ENCODE data around the gene TRIM71. TPM values are rescaled to one million over a fixed set of nuclear protein-coding genes. Genes with fewer than 3 reads are reported as not detected.

The TRIM71 gene
- total and polyA plus RNA-seq, 2 of the 13 experiments (the other 11 are each of a cell fraction or from before 2014, with no cell fraction given) = 21.7 to 76.9 TPM

DNA sequence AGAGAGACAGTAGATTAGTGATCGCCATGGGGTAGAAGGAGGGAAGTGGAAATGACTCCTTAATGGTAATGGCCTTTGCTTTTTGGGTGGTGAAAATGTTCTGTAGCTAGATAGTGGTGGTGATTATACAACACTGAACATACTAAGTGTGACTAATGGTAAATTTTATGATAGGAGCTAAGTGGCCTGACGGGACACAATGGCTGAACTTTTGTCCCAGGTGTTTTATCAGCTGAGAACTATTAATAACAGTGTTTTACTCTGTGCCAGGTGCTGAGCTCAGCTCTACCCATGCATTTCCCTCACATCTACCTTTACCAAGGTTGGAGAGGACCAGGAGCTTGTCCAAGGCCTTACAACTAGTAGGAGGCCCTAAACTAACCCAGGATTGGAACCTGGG, 66.8 kb downstream of the TRIM71 start:
- WGBS (ENCODE audit: low lambda C conversion rate) = 94% methylated on average over 2 of the region's 2 CpGs
- Histone ChIP-seq H3K9ac (ENCODE audit: insufficient read depth, low read depth, low read length) (no peak overlapping the region), H3K36me3 (replicated peaks in 1 of 2; ENCODE audit: control insufficient read depth in 1 of 2, insufficient read depth in 2 of 2, low read length in 2 of 2) (peaks cover 50 to 82% of the 10 kb centered on the region in 2 experiments), H3K9me3 (ENCODE audit: low read length) (no peaks in the 10 kb centered on the region), H3K27ac (ENCODE audit: extremely low read length, insufficient read depth, low read length) (no peak overlapping the region), H3K79me2 (ENCODE audit: insufficient read depth, low read length) (peaks cover 96% of the 10 kb centered on the region), H3K4me3 (replicated peaks in 1 of 3; ENCODE audit: insufficient read depth in 1 of 3, low read depth in 2 of 3, low read length in 3 of 3) (no peak overlapping the region), H3K4me1 (ENCODE audit: insufficient read depth, low read length) (peaks cover 59% of the 10 kb centered on the region), H3K4me2 (ENCODE audit: low read depth, low read length) (no peak overlapping the region), H4K20me1 (ENCODE audit: insufficient read depth, low read length) (peaks cover 71% of the 10 kb centered on the region), H3K27me3 (ENCODE audit: control insufficient read depth in 1 of 2, insufficient read depth in 2 of 2, low read length in 2 of 2) (no peaks in the 10 kb centered on the region), H2AFZ (ENCODE audit: low read length) (no peak overlapping the region)
- no TSS peak for BruUV-seq (replicated peaks)
- intact Hi-C loops (cut with micrococcal nuclease; ENCODE audit: unreplicated experiment) = no loop called here
- in situ Hi-C loops (cut with HindIII; ENCODE audit: extremely low pct_ligation_motif_present, low pct_unique_long_range_greater_than_20kb) = loop anchor here (10.0 kb wide), 1 partner anchor 60 kb away; no protein-coding TSS in a partner anchor
- CTCF ChIA-PET (ENCODE audit: low intra/inter-chr PET ratio, low total read pairs) = no interaction called here
- ATAC-seq (no peak), FAIRE-seq (no peak), DNase-seq (ENCODE audit: low spot score) (no peak)
- TF ChIP-seq TBX3 (IDR thresholded peaks at IDR 0.05; ENCODE audit: borderline replicate concordance) (no peak), ZNF317 (CRISPR knock-in tag; IDR thresholded peaks at IDR 0.05) (0 out of 2 replicates have a peak, but pooled peaks have one; percentile 28), ZC3H13 (CRISPR knock-in tag; IDR thresholded peaks at IDR 0.05) (no peak), IKZF4 (CRISPR knock-in tag; IDR thresholded peaks at IDR 0.05; ENCODE audit: borderline replicate concordance, low read depth, not compliant biosample characterization) (no peak), ATRX (CRISPR knock-in tag; IDR thresholded peaks at IDR 0.05; ENCODE audit: borderline replicate concordance) (no peak), ZNF790 (CRISPR knock-in tag; IDR thresholded peaks at IDR 0.05; ENCODE audit: borderline replicate concordance) (no peak), ZNF841 (CRISPR knock-in tag; IDR thresholded peaks at IDR 0.05; ENCODE audit: borderline replicate concordance) (no peak), ZNF615 (CRISPR knock-in tag; IDR thresholded peaks at IDR 0.05; ENCODE audit: borderline replicate concordance) (no peak)
- POLR2A ChIA-PET = no interaction called here

DNA sequence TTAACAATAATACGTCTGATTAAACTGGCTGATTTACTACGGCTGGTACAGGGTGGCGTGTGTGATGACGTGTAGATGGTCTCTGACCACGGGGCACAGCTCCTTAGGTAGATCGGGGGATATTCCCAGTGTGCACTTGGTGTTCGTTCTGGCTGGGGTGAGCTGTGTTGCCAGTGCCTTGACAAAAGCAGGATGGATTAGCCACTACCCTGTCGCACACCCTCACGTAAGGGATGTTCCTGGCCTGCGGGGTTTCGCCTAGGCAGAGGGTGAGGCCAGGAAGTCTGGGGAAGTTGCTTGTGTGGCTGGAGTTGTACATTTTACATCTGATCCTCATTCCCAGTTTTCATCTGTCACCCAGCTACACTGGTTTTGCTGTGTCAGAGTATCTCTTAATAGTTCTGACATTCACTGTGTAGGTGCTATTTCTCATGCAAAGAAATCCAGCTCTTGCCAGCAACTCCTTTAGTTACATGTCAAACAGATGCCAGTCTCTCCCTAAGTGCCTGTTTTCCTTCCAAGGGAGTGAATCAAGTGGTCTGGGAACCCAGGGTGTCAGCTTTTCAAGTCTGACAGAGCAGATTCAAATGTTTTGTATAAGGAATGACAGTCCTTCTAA, 67.6 kb downstream of the TRIM71 start:
- Histone ChIP-seq H3K9ac (ENCODE audit: insufficient read depth, low read depth, low read length) (no peak overlapping the region), H4K20me1 (ENCODE audit: insufficient read depth, low read length) (peaks cover 66% of the 10 kb centered on the region), H3K9me3 (ENCODE audit: low read length) (no peaks in the 10 kb centered on the region), H3K27ac (ENCODE audit: extremely low read length, insufficient read depth, low read length) (no peak overlapping the region), H3K4me1 (ENCODE audit: insufficient read depth, low read length) (peaks cover 59% of the 10 kb centered on the region), H3K79me2 (ENCODE audit: insufficient read depth, low read length) (peaks cover 96% of the 10 kb centered on the region), H3K27me3 (ENCODE audit: control insufficient read depth in 1 of 2, insufficient read depth in 2 of 2, low read length in 2 of 2) (no peaks in the 10 kb centered on the region), H2AFZ (ENCODE audit: low read length) (no peak overlapping the region), H3K4me2 (ENCODE audit: low read depth, low read length) (no peak overlapping the region), H3K36me3 (replicated peaks in 1 of 2; ENCODE audit: control insufficient read depth in 1 of 2, insufficient read depth in 2 of 2, low read length in 2 of 2) (peaks cover 57 to 89% of the 10 kb centered on the region in 2 experiments), H3K4me3 (replicated peaks in 1 of 3; ENCODE audit: insufficient read depth in 1 of 3, low read depth in 2 of 3, low read length in 3 of 3) (no peak overlapping the region)
- no TSS peak for BruUV-seq (replicated peaks)
- in situ Hi-C loops (cut with HindIII; ENCODE audit: extremely low pct_ligation_motif_present, low pct_unique_long_range_greater_than_20kb) (loop anchor here (10.0 kb wide), 1 partner anchor 61 kb away; no protein-coding TSS in a partner anchor), intact Hi-C loops (cut with micrococcal nuclease; ENCODE audit: unreplicated experiment) (loop anchor here (5.0 kb wide), 1 partner anchor 43 kb away; no protein-coding TSS in a partner anchor)
- ATAC-seq = peak; percentile 7; the same call in 2 of the 3 replicates
- 97% methylated on average over 10 of the region's 11 CpGs for WGBS (ENCODE audit: low lambda C conversion rate)
- ChIA-PET CTCF (ENCODE audit: low intra/inter-chr PET ratio, low total read pairs) (no interaction called here), POLR2A (no interaction called here)
- DNase-seq (ENCODE audit: low spot score) = no peak
- FAIRE-seq = no peak
- TF ChIP-seq, protein P1, sequence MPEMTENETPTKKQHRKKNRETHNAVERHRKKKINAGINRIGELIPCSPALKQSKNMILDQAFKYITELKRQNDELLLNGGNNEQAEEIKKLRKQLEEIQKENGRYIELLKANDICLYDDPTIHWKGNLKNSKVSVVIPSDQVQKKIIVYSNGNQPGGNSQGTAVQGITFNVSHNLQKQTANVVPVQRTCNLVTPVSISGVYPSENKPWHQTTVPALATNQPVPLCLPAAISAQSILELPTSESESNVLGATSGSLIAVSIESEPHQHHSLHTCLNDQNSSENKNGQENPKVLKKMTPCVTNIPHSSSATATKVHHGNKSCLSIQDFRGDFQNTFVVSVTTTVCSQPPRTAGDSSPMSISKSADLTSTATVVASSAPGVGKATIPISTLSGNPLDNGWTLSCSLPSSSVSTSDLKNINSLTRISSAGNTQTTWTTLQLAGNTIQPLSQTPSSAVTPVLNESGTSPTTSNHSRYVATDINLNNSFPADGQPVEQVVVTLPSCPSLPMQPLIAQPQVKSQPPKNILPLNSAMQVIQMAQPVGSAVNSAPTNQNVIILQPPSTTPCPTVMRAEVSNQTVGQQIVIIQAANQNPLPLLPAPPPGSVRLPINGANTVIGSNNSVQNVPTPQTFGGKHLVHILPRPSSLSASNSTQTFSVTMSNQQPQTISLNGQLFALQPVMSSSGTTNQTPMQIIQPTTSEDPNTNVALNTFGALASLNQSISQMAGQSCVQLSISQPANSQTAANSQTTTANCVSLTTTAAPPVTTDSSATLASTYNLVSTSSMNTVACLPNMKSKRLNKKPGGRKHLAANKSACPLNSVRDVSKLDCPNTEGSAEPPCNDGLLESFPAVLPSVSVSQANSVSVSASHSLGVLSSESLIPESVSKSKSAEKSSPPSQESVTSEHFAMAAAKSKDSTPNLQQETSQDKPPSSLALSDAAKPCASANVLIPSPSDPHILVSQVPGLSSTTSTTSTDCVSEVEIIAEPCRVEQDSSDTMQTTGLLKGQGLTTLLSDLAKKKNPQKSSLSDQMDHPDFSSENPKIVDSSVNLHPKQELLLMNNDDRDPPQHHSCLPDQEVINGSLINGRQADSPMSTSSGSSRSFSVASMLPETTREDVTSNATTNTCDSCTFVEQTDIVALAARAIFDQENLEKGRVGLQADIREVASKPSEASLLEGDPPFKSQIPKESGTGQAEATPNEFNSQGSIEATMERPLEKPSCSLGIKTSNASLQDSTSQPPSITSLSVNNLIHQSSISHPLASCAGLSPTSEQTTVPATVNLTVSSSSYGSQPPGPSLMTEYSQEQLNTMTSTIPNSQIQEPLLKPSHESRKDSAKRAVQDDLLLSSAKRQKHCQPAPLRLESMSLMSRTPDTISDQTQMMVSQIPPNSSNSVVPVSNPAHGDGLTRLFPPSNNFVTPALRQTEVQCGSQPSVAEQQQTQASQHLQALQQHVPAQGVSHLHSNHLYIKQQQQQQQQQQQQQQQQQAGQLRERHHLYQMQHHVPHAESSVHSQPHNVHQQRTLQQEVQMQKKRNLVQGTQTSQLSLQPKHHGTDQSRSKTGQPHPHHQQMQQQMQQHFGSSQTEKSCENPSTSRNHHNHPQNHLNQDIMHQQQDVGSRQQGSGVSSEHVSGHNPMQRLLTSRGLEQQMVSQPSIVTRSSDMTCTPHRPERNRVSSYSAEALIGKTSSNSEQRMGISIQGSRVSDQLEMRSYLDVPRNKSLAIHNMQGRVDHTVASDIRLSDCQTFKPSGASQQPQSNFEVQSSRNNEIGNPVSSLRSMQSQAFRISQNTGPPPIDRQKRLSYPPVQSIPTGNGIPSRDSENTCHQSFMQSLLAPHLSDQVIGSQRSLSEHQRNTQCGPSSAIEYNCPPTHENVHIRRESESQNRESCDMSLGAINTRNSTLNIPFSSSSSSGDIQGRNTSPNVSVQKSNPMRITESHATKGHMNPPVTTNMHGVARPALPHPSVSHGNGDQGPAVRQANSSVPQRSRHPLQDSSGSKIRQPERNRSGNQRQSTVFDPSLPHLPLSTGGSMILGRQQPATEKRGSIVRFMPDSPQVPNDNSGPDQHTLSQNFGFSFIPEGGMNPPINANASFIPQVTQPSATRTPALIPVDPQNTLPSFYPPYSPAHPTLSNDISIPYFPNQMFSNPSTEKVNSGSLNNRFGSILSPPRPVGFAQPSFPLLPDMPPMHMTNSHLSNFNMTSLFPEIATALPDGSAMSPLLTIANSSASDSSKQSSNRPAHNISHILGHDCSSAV (CRISPR knock-in tag; IDR thresholded peaks at IDR 0.05; ENCODE audit: borderline replicate concordance) = no peak
- TF ChIP-seq ZNF746 (CRISPR knock-in tag; IDR thresholded peaks at IDR 0.05) = no peak

All from HepG2 (cell line).